Esophagus squamous epithelium (tissue), 4 donors: Measurements from ENCODE around the gene WRAP73.

Source experiments
- POLR2A ChIP-seq, 4 donors: fragments of 450-650 bp; IDR thresholded peaks; one replicate each; pipeline ENCODE4 v1.6.1; 2017; ENCODE audit warnings: antibody characterized with exemption in 4 of 4, mild to moderate bottlenecking in 4 of 4, moderate library complexity in 3 of 4
- TF ChIP-seq, protein P1 (sequence below), 6 experiments: fragments of 450-650 bp in 4 of 6; fragments of 200-600 bp in 2 of 6; sonication (generic) in 2 of 6; IDR thresholded peaks; one replicate each; pipeline ENCODE4 v1.5.1; 2016 to 2019; ENCODE audit warnings: antibody characterized with exemption in 6 of 6, mild to moderate bottlenecking in 4 of 6, moderate library complexity in 4 of 6

GRCh38 chr1:3649342-3650247, at the start of gene WRAP73:
- TF ChIP-seq, protein P1, sequence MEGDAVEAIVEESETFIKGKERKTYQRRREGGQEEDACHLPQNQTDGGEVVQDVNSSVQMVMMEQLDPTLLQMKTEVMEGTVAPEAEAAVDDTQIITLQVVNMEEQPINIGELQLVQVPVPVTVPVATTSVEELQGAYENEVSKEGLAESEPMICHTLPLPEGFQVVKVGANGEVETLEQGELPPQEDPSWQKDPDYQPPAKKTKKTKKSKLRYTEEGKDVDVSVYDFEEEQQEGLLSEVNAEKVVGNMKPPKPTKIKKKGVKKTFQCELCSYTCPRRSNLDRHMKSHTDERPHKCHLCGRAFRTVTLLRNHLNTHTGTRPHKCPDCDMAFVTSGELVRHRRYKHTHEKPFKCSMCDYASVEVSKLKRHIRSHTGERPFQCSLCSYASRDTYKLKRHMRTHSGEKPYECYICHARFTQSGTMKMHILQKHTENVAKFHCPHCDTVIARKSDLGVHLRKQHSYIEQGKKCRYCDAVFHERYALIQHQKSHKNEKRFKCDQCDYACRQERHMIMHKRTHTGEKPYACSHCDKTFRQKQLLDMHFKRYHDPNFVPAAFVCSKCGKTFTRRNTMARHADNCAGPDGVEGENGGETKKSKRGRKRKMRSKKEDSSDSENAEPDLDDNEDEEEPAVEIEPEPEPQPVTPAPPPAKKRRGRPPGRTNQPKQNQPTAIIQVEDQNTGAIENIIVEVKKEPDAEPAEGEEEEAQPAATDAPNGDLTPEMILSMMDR (IDR thresholded peaks at IDR 0.05), result peak in 1 of 6 experiments; percentile 18
- TF ChIP-seq POLR2A (IDR thresholded peaks at IDR 0.05), result peak in 2 of 4 donors; percentile 63 to 72
